ENCODE data around the gene PTGFRN.

The PTGFRN gene

DNA sequence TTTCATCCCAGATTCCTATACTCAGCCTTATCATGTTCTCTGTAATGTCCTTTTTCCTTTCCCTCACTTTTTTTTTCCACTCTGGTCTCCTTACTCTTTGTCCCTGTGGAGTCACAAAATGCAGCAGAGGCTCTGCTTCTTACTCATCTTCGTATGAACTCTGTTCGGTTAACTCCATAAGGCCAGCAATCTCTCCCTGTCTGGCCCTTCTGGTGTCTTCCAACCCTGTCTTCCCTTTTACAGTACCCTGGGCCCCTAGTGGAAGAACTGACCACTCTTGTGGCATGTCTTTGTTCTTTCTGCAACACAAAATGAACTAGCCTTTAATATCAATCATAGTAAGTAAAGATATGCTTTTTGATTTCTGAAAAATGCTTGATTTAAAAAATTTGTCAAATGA is 98.9 kb downstream of the PTGFRN start:
- peak; percentile 27 to 46 for DNase-seq

DNA sequence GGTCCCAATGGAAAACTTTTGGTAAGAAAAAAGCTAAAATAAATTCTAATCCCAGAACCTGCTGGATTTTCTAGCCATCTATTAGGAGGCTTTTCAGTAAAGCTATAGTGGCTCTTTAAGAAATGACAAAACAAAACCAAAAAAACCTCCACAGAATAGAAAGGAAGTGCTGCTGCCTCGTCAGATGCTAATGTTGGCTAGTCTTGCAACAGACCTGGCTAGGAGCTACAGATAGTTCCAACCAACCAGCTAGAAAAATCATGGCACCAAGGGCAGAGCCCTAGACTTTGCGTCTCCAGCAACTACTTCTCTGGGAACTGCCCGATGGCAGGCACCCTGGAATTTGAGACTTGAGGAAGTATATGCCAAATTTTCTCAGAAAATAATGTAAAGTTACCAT is 99.4 kb downstream of the PTGFRN start:
- peak; percentile 74 to 77 for DNase-seq

DNA sequence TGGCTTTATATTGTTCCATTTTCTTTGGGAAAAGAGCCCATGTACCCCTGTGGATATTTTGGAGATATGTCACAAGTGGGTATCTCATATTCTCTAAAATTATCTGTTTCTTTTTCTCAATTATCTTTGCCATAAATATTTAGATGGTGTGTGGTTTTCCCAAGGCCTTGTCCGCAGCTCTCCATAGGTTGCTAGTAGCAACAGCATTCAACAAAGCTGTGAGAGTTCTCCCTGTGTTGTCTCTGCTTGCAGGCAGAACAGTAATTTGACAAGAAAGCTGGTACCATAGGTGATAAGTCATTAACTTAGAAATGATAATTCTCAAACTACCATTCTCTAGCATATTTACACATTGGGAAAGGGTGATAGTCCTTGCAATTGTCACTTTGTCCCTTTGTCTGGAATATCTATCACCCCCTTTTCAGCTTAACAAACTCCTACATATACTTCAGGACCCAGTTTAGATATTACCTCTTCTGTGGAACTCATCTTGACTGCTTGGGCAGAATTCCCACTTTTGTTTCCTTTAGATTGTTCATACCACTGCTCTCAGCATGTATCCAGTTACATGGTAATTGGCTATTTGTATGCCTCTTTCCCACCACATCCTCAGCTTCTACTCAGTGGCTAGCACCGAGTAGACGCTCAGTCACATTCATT is 100.7 kb downstream of the PTGFRN start:
- no peak for DNase-seq

DNA sequence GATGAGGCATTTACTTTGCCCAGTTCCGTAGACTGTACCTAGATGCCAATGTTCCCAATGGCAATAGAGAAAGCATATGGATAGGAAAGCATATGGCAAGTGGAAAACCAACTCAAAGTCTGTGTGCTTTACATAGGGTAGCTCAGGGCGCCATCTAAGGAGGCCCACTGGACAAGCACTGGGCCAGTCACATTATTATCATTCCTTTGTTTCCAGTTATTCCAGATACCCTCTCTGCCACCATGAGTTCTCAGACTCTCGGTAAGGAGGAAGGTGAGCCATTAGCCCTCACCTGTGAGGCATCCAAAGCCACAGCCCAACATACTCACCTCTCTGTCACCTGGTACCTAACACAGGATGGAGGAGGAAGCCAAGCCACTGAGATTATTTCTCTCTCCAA is 101.6 kb downstream of the PTGFRN start:
- no peak for DNase-seq

DNA sequence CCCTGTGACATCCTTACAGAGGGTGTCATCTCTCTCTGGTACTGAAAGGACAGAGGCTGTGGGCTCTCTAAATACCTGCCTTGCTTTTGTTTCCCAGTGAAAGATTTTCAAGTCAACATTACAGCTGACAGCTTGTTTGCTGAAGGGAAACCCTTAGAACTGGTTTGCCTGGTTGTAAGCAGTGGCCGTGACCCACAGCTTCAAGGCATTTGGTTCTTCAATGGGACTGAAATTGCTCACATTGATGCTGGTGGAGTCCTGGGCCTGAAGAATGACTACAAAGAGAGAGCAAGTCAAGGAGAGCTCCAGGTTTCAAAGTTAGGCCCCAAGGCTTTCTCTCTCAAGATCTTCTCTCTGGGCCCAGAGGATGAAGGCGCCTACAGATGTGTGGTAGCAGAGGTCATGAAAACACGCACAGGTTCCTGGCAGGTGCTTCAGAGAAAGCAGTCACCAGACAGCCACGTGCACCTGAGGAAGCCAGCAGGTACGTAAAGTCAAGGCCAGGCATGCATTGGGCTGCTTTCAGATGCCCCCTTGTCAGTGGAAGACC is 103.7 kb downstream of the PTGFRN start:
- DNase-seq, result no peak

DNA sequence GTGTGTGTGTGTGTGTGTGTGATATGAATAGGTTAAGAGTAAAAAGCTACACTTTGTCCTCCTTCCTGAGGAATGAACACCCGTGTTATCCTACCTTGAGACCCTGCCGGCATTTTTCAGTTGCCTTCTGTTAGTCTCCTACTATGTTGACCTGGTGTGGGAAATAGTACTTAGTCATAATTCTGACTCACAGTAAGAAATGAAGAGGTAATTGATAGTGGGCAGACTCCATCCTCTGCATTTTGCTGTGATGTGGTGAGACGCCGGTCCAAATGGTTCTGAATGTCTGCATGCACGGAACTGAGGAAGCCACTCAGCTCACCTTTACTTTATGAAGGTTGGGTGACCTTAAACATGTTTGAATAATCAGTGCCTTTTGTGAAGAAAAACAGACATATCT is 104.5 kb downstream of the PTGFRN start:
- DNase-seq, result no peak

DNA sequence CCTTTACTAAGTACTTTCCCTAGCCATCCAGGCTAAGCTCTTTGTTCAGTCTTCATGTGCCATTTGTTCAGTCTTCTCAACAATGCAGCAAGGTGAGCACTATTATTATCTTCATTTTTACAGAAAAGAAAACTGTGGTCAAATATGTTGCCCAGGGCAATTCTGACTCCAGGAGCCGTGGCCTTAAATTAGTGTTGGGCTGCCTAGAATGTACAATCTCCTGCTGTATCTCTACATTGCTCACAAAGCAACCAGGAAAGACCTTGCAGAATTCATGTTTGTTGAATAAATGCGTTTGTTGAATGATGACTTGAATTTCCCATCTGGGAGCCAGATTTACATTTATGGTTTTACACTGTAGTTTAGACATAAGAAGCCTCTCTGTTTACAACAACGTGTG is 106.0 kb downstream of the PTGFRN start:
- DNase-seq, result no peak

DNA sequence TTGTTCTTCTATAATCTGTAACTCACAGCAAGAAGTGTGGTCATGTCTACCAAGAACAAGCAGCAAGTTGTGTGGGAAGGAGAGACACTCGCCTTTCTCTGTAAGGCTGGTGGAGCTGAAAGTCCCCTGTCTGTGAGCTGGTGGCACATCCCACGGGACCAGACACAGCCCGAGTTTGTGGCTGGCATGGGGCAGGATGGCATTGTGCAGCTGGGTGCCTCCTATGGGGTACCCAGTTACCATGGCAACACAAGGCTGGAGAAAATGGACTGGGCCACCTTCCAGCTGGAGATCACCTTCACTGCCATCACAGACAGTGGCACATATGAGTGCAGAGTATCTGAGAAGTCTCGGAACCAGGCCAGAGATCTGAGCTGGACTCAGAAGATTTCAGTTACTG is 107.3 kb downstream of the PTGFRN start:
- peak in 1 of 2 donors; percentile 9 for DNase-seq

DNA sequence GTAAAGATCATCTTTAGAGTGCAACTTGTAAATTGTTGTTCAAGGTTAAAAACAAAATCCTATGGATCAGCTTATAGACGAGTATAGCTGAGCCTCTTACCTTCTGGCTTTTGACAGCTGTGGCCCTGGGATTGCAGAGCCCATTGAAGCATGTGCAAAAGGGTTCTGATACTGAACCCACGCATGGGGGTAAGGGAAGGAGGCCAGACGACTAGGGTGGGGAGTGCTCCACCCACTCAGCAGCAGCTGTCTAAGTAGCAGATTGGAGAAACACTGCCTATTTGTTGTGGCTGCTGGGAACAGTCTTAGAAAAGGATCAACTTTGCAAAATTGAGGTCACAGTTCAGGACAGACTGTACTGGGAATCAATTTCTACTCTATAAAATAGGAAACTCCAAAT is 107.9 kb downstream of the PTGFRN start:
- peak in 1 of 2 donors; percentile 56 for DNase-seq

DNA sequence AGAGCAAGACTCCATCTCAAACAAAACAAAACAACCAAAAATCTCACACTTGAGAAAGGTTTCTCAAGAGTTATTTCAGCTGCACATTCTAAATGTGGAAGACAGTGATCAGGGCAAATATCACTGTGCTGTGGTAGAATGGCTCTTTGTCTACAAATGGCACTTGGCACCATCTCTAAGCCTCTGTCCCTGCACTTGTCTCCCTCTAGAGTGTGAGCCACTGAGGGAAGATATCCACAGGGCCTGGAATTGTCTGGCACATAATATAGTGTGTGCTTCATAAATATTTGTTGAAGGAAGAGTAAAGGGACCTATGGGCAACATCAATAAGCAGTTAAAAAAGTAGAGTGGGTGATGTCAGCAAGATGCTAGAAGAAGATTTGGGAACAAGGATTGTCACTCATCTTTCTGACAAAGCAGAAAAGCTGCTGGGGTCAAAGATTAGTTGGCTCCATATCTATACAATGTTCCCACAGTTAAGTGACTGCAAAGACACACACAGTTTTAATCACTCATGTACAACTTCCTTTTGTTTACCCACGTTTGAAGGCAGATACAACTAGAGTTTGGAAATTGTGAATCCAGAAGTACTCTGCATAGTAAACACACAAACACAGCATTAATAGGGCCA is 110.9 kb downstream of the PTGFRN start:
- no peak for DNase-seq

DNA sequence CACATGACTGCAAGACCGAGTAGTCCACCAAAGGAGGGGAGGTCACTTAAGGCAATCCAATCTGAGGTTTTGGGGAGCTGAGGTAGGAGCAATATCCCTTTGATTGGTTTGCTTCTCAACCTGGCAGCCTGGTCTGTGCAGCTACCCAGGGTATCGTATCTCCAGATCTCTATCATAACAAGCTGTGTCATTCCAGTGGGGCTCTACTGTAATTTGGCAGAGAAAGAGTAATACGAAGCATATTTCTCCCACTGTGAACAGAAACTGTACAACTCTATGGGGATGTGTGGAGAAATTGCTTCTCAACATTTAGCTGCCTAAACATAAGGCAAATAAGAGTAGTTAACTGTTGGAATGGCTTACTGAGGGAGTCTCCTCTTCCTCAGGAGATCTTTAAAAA is 112.4 kb downstream of the PTGFRN start:
- DNase-seq, result no peak

DNA sequence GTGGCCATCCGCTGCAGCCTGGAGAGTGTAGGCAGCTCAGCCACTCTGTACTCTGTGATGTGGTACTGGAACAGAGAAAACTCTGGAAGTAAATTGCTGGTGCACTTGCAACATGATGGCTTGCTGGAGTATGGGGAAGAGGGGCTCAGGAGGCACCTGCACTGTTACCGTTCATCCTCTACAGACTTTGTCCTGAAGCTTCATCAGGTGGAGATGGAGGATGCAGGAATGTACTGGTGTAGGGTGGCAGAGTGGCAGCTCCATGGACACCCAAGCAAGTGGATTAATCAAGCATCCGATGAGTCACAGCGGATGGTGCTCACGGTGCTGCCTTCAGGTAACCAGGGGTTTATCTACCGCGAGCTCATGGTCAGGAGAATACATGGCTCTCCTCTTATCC is 115.9 kb downstream of the PTGFRN start:
- DNase-seq, result no peak

DNA sequence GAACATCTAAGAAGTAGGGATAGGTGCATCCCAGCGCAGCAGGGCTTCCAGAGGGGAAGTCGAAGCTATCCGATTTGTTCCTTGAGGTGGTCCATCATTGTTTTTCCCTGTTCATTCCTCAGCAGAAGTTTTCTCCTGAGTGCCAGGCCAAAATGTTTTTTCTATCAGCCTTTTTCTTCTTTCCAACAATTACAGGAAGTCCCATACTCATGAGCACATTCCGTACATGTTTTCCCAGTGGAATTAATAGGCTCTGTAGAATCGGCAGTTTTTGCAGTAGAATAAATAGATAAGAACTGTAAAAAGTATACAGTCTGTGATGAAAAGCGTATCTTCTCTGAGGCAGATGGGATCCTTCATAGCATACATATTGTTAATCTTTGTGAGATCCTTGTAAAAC is 116.6 kb downstream of the PTGFRN start:
- DNase-seq, result no peak

DNA sequence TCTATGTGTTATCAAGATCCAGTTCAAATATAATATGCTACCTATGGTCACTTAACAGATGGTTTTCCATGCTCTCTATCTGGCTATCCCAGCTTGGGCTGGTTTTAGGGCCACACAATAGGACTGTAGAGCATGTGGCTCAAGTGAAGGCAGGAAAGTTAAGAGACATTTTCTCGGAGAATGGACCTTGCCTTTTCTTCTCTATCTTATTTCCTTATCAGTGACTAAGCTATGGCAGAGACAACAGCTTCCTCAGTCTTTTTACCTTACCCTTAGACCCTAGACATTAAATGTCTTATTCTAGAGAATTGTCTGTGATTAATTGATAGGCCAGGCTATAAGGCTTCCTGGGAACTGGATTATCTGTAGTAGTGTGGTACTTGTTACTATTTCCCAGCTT is 120.0 kb downstream of the PTGFRN start:
- no peak for DNase-seq

DNA sequence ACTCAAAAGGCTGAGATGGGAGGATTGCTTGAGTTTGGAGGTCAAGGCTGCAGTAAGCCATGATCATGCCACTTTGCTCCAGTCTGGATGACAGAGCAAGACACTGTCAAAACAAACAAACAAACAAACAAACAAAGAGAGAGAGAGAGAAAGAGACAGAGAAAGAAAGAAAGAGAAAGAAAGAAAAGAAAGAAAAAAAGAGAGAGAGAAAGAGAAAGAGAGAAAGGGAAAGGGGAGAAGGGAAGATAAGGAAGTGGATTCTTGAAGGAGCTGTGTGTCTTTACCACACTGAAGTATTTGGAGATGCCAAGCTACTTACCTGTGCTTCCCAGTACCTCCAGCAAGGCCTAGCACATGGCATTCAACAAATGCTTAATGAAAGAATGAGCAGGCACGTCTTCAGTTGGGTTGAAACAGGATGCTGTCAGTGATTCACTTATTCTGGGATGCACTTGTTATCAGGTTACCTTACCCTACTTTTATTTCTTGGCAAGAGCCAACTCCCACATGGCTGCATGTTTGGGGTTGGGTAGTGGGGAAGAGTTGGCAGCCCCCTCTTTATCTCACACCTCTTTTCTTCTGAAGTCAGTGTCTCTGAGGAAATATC is 120.7 kb downstream of the PTGFRN start:
- no peak for DNase-seq

DNA sequence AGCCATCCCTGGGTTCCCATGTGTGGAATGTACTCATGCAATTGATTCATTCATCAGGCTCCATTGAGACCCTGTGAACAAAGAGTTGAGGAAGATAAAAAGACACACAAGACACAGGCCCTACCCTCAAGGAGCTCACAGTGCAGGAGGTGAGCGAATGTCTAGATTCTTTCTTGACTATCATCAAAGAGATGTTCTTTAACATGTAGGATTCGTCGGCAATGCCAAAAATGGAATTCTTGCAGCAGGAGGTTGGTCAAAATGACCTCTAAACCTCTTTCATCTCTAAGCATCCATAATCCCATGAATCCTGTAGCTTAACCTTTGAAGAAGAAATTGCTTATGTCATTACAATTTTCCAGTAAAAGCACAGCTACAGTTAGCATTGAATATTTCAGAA is 122.5 kb downstream of the PTGFRN start:
- DNase-seq, result no peak

DNA sequence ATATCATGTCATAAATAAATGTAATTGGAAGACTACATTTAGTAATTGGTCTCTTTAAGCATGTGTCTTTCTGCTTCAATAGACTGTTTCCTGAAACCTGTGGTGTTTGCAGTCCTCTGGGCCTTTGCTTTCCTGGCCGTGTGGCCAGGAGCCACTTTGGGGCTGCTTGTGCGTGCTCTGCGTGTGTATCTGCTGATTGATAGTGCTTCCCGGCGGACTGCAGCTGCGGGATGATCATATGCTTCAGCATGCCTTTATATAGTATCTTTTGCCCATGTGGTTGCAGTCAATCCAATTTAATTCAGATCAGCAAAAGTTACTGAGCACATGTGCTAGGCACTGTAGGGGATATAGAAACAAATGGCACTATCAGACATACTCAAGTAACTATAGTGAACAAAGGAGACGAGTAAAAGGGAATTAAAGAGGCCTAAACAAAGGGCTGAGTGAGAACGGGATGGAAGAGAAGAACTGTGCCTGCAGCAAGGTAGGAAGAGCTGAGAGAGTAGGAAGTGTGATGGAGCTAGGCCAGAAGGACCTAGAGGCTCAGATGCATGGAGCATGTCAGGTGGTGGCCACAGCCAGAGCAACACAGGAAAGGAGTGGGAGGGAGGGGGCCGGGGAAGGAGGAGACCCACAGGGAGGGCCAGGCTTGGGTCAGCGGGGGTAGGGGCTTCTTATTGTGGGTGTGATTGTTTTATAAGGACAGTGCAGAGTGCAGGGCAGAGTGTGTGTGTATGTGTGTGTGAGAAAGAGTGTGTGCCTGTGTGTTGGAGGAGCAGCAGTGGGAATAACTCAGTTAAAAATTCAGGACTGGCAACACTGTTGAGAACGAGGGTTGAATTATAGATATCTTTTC is 123.2 kb downstream of the PTGFRN start:
- no peak for DNase-seq

DNA sequence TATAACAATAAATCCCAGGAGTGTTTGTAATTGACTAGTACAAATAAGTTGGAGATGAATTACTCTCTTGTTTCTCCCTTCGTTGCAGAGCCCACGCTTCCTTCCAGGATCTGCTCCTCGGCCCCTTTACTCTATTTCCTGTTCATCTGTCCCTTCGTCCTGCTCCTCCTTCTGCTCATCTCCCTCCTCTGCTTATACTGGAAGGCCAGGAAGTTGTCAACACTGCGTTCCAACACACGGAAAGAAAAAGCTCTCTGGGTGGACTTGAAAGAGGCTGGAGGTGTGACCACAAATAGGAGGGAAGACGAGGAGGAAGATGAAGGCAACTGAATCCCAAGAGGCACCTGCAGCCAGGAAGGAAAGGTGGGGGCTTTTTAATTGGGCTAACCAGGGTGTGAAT is 124.1 kb downstream of the PTGFRN start:
- DNase-seq, result no peak

DNA sequence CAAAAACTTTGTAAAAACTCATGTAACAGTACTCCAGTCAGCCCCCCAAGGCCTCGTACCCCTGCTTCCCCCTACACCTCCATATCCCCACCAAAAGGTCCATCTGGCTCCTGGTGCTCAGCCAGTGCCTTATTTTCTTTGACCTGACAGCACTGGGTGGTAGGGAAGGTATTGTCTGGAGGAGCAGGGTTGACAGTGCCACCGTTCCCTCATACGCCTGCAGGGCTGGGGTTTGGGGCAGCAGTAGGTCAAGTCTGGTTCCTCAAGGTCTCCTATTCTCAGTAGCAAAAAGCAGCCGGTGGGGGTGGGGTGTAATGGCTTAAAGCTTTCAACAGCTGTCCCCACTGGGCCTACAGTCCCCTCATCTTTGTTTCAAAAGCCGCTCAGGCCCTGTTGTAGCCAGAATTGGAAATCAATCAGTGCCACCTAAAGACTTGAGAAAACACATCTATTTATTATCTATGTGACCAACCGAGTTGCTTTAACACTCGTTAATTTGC is 125.1 kb downstream of the PTGFRN start:
- no peak for DNase-seq

DNA sequence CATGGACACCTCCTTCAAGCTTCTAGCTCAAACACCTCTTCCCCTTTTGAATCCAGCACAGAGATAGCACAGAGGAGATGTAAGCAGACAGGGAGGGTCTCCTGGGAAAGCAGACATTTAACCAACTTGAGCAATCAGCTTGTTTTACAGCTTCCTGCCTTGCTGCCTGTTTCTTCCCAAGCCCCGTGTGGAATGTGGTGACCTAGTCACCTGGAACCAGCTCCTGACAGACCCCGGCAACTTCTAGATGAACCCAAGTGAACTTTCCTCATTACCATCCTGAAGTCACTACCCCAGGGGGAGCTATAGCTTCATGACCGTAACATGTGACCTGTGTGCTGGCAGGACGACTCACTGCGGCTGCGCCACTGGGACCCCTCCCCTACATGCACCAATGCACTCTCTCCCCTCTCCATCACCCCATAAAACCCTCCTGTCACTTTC is 126.3 kb downstream of the PTGFRN start:
- no peak for DNase-seq

DNA sequence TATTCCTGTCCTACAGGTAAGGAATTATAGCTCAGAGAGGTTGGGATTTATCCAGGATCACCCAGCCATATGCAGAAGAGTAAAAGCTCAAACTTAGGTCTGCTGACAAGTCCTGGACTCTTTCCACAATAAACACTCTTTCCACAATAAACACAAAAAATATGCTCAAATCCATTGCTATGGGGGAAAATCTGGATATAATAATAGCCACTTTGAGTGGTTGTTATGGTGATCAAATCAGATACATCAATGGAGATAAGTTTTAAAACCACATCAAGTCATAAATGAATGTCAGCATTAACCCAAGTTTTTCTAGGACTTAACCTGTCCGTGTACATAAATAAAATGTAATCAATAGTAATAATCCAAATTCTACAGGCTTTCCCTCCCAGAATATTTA is 128.1 kb downstream of the PTGFRN start:
- no peak for DNase-seq

DNA sequence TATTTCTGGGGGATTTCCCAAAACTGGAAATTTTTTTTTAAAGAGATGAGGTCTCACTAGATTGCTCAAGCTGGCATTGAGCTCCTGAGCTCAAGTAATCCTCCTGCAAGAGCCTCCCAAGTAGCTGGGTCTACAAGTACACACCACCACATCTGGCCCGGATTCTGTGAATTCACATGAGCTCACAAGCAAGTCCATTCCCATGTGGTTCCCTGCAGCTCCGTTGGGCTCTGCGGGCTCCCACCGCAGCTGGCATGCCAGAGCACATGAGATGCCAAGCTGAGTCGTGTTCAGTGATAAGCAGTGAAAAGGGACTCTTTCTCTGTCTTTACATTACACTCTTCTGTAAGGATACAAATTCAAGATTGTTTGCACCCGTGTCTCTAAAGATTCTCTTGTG is 128.5 kb downstream of the PTGFRN start:
- DNase-seq, result no peak
